Measurements from ENCODE around the gene HSH2D.

DNA sequence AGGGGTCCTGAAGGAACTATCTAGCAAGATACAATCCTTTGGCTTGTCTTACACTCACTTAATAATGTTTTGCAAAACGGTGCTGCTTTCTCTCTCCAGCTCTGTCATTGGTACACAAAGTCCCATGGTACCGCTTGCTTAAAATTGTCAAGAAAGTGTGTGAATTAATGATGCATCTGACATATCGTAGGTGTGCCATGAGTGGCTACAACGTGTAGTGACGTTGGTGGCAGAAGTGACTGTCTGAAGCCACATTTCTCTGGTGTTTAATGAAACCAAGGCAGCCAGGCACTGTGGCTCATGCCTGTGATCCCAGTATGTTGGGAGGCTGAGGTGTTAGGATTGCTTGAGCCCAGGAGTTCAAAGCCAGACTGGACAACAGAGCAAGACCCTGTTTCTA, 2.6 kb downstream of the HSH2D start:
- TF ChIP-seq POLR2AphosphoS5 (IDR thresholded peaks at IDR 0.05; ENCODE audit: low read depth, low read length) = no peak
- TF ChIP-seq TAF1 (IDR thresholded peaks at IDR 0.05; ENCODE audit: borderline replicate concordance, insufficient read depth, low read length) = no peak
- TF ChIP-seq FOXP2 (optimal IDR thresholded peaks at IDR 0.05; ENCODE audit: borderline replicate concordance, extremely low read depth, extremely low read length, insufficient read depth) = no peak
